Neuronal stem cell (in vitro differentiated cells): ENCODE data around the gene LRRC10.
"Not testable (repeated sequence)": the region's sequence is repeated elsewhere in the genome, so short reads cannot be mapped to it uniquely, and the experiment has no call there.

Experiments used
- DNase-seq: peaks from one replicate; pipeline ENCODE4 v3.0.0-alpha.2; 2013; ENCODE audit warnings: low spot score
- H2AFZ ChIP-seq: one replicate; pipeline ENCODE4 v1.6.1; 2013; ENCODE audit warnings: mild to moderate bottlenecking, low read length, inconsistent platforms
- H2AK5ac ChIP-seq: 2 replicates; pipeline ENCODE4 v1.6.1; 2013; ENCODE audit warnings: low read depth, mild to moderate bottlenecking, inconsistent platforms, low read length, moderate library complexity, mixed read lengths
- H2BK120ac ChIP-seq: 2 replicates; pipeline ENCODE4 v1.6.1; 2013; ENCODE audit warnings: low read depth, mild to moderate bottlenecking, inconsistent platforms, low read length, moderate library complexity, mixed read lengths
- H2BK12ac ChIP-seq: one replicate; pipeline ENCODE4 v1.6.1; 2013; ENCODE audit warnings: low read length, inconsistent platforms
- H2BK15ac ChIP-seq: 2 replicates; pipeline ENCODE4 v1.6.1; 2013; ENCODE audit warnings: mild to moderate bottlenecking, low read length, inconsistent platforms, mixed read lengths
- H2BK5ac ChIP-seq: one replicate; pipeline ENCODE4 v1.6.1; 2013; ENCODE audit warnings: inconsistent platforms, mild to moderate bottlenecking, low read length, moderate library complexity
- H3K14ac ChIP-seq: one replicate; pipeline ENCODE4 v1.6.1; 2013; ENCODE audit warnings: low read length, inconsistent platforms
- H3K18ac ChIP-seq: 2 replicates; pipeline ENCODE4 v1.6.1; 2013; ENCODE audit warnings: low read length, inconsistent platforms
- H3K23ac ChIP-seq: 2 replicates; pipeline ENCODE4 v1.6.1; 2013; ENCODE audit warnings: low read depth, mild to moderate bottlenecking, mixed read lengths, low read length, inconsistent platforms; ENCODE audit not compliant: poor library complexity
- H3K27ac ChIP-seq: replicated peaks from 3 replicates; pipeline ENCODE4 v1.5.1; 2013; ENCODE audit warnings: low read length, inconsistent platforms
- H3K27me3 ChIP-seq, 3 experiments: 2 replicates each; pipeline ENCODE4 v1.6.1; 2013; ENCODE audit warnings: low read length in 3 of 3, mild to moderate bottlenecking in 2 of 3, inconsistent platforms in 1 of 3, low read depth in 1 of 3, mixed read lengths in 1 of 3, moderate library complexity in 1 of 3; ENCODE audit not compliant: control insufficient read depth in 3 of 3, insufficient read depth in 3 of 3
- H3K36me3 ChIP-seq, 2 donors: replicated peaks in 1 of 2; 2 replicates each; pipeline ENCODE4 v1.6.1; 2013; ENCODE audit warnings: low read length in 2 of 2; ENCODE audit not compliant: control insufficient read depth in 2 of 2, insufficient read depth in 2 of 2
- H3K4ac ChIP-seq: 2 replicates; pipeline ENCODE4 v1.6.1; 2013; ENCODE audit warnings: inconsistent platforms, mild to moderate bottlenecking, low read length, moderate library complexity
- H3K4me1 ChIP-seq, 2 donors: 1 replicate in 1 of 2; 2 replicates in 1 of 2; pipeline ENCODE4 v1.6.1; 2013; ENCODE audit warnings: low read length in 2 of 2, low read depth in 1 of 2; ENCODE audit not compliant: control insufficient read depth in 2 of 2, insufficient read depth in 1 of 2
- H3K4me2 ChIP-seq: one replicate; pipeline ENCODE4 v1.6.1; 2013; ENCODE audit warnings: mild to moderate bottlenecking, low read length, inconsistent platforms; ENCODE audit not compliant: insufficient read depth, poor library complexity, severe bottlenecking
- H3K4me3 ChIP-seq, 2 donors: 2 replicates each; pipeline ENCODE4 v1.5.1; 2013; ENCODE audit warnings: low read length in 2 of 2, mild to moderate bottlenecking in 2 of 2, inconsistent platforms in 1 of 2, moderate library complexity in 1 of 2
- H3K79me1 ChIP-seq: one replicate; pipeline ENCODE4 v1.6.1; 2013; ENCODE audit warnings: low read depth, mild to moderate bottlenecking, inconsistent platforms, low read length, moderate library complexity
- H3K9ac ChIP-seq: one replicate; pipeline ENCODE4 v1.6.1; 2013; ENCODE audit warnings: mild to moderate bottlenecking, low read depth, low read length, inconsistent platforms; ENCODE audit not compliant: poor library complexity
- H3K9me3 ChIP-seq, 2 donors: replicated peaks in 1 of 2; 2 replicates each; pipeline versions ENCODE3 to v1.6.1; 2013; ENCODE audit warnings: low read length in 2 of 2, mild to moderate bottlenecking in 2 of 2, inconsistent platforms in 1 of 2, low read depth in 1 of 2, mixed read lengths in 1 of 2, moderate library complexity in 1 of 2; ENCODE audit not compliant: control insufficient read depth in 2 of 2, insufficient read depth in 1 of 2
- H4K8ac ChIP-seq: one replicate; pipeline ENCODE4 v1.6.1; 2013; ENCODE audit warnings: low read depth, mild to moderate bottlenecking, inconsistent platforms, low read length, moderate library complexity
- H4K91ac ChIP-seq: one replicate; pipeline ENCODE4 v1.6.1; 2013; ENCODE audit warnings: low read length, low read depth, mild to moderate bottlenecking, inconsistent platforms; ENCODE audit not compliant: poor library complexity
- WGBS, 2 donors: extraction: QIAGEN DNeasy Blood & Tissue Kit; methylation state at CpG; one replicate each; pipeline ENCODE4 v1.1.7; 2013; ENCODE audit warnings: missing lambda C conversion rate in 2 of 2, mixed read lengths in 1 of 2; ENCODE audit not compliant: insufficient read length in 2 of 2, insufficient replicate concordance in 1 of 2; ENCODE audit errors: extremely low coverage in 2 of 2; 5-methylcytosine and 5-hydroxymethylcytosine counted together

LRRC10 gene

GRCh38 chr12:69613351-69613750, 2.6 kb upstream of the LRRC10 start:
- peaks cover 0 to 8% (median 0%) of the 10 kb centered on the region in 3 experiments for H3K27me3 ChIP-seq
- no peak overlapping the region for H3K4me2 ChIP-seq
- no peak overlapping the region for H3K18ac ChIP-seq
- no peak overlapping the region for H2BK5ac ChIP-seq
- no peak overlapping the region for H4K8ac ChIP-seq
- peaks cover 0 to 2% of the 10 kb centered on the region in 2 donors for H3K9me3 ChIP-seq
- H2BK12ac ChIP-seq, result no peak overlapping the region
- H3K4me3 ChIP-seq, result no peak overlapping the region
- H4K91ac ChIP-seq, result no peak overlapping the region
- no peak overlapping the region for H3K14ac ChIP-seq
- H3K79me1 ChIP-seq, result no peaks in the 10 kb centered on the region
- no peak overlapping the region for H2AFZ ChIP-seq
- no peak overlapping the region for H2AK5ac ChIP-seq
- no peak overlapping the region for H3K9ac ChIP-seq
- H2BK15ac ChIP-seq, result no peak overlapping the region
- no peak for DNase-seq
- no peak overlapping the region for H2BK120ac ChIP-seq
- H3K4me1 ChIP-seq, result no peaks in the 10 kb centered on the region
- H3K27ac ChIP-seq, result no peak overlapping the region
- no peaks in the 10 kb centered on the region for H3K36me3 ChIP-seq
- no peak overlapping the region for H3K23ac ChIP-seq
- no peak overlapping the region for H3K4ac ChIP-seq

DNA sequence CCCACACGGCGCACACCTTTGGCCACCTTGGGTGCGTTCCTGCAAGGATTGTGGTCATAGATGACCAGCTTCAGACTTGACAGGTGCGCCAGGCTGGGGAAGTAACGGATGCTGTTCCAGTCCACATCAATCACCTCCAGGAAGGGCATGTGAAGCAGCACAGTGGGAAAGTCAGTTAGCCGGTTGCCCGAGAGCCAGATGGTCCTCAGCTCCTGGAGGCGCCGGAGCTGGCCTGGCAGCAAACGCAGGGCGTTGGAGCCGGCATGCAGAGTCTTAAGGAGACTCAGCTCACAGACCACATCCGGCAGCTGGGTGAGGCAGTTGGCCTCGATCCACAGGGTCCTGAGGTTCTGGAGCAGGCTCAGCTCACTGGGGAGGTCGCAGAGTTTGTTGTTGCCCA, 581 bp downstream of the LRRC10 start:
- WGBS, 2 donors, result no CpG with 5 or more reads among the region's 15 CpGs
- Histone ChIP-seq H4K8ac (no peak overlapping the region), H3K4me3 (no peak overlapping the region), H4K91ac (no peak overlapping the region), H2BK15ac (no peak overlapping the region), H3K4ac (no peak overlapping the region), H2BK120ac (no peak overlapping the region), H3K27me3 (no peaks in the 10 kb centered on the region), H2BK5ac (no peak overlapping the region), H3K79me1 (no peaks in the 10 kb centered on the region), H3K9ac (no peak overlapping the region), H3K27ac (no peak overlapping the region), H3K23ac (no peak overlapping the region), H3K4me2 (no peak overlapping the region), H3K18ac (no peak overlapping the region), H2AK5ac (peak overlapping the region; percentile 33), H3K4me1 (no peaks in the 10 kb centered on the region), H3K9me3 (peaks cover 0 to 2% of the 10 kb centered on the region in 2 donors), H3K14ac (no peak overlapping the region), H3K36me3 (no peaks in the 10 kb centered on the region), H2BK12ac (no peak overlapping the region), H2AFZ (no peak overlapping the region)
- DNase-seq, result no peak

DNA sequence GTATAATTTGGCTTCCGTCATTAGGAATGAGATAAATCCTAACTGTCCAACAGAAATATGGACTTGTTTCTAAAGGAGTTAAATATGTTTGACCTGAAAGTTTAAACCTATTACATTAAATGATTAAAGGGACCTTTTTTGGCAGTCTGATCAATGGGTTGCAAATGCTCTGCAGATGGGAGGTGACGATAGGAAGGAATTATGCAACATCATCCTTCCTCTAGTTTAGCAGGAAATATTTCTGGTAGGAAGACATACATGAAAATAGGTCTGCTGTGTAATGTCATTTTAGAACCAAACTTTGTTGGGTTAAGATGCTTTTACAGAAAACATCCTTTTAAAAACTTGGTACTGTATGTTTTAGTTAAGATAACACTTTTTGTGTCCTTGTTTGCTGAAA, 2.6 kb downstream of the LRRC10 start:
- Histone ChIP-seq H3K23ac (no peak overlapping the region), H2BK120ac (no peak overlapping the region), H4K91ac (no peak overlapping the region), H3K4me2 (no peak overlapping the region), H3K4ac (no peak overlapping the region), H3K27me3 (no peaks in the 10 kb centered on the region), H3K27ac (no peak overlapping the region), H3K79me1 (no peaks in the 10 kb centered on the region), H2AFZ (no peak overlapping the region), H2AK5ac (no peak overlapping the region), H2BK5ac (no peak overlapping the region), H2BK12ac (no peak overlapping the region), H4K8ac (no peak overlapping the region), H3K4me1 (no peaks in the 10 kb centered on the region), H2BK15ac (no peak overlapping the region), H3K18ac (no peak overlapping the region), H3K36me3 (peaks cover 1 to 5% of the 10 kb centered on the region in 2 donors), H3K4me3 (no peak overlapping the region), H3K9me3 (peaks cover 0 to under 1% of the 10 kb centered on the region in 2 donors), H3K9ac (no peak overlapping the region), H3K14ac (no peak overlapping the region)
- no CpG with 5 or more reads among the region's 2 CpGs for WGBS, 2 donors
- no peak for DNase-seq

DNA sequence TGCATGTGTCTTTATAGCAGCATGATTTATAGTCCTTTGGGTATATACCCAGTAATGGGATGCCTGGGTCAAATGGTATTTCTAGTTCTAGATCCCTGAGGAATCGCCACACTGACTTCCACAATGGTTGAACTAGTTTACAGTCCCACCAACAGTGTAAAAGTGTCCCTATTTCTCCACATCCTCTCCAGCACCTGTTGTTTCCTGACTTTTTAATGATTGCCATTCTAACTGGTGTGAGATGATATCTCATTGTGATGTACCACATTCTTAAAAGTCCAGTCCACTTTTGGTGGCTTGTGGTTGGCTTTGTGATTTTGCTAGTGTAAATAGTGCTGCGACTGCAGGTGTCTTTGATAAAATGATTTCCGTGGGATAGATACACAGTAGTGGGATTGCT, 6.4 kb downstream of the LRRC10 start:
- not testable (repeated sequence) for H3K27ac ChIP-seq, H3K14ac ChIP-seq, DNase-seq, H3K9ac ChIP-seq, H2BK120ac ChIP-seq, H3K18ac ChIP-seq, H2BK5ac ChIP-seq, H3K23ac ChIP-seq, H3K4me1 ChIP-seq, H3K4me2 ChIP-seq, H3K9me3 ChIP-seq, H4K91ac ChIP-seq, H4K8ac ChIP-seq, H3K4me3 ChIP-seq, H2BK12ac ChIP-seq, H2AFZ ChIP-seq, H3K79me1 ChIP-seq, H3K27me3 ChIP-seq, H2BK15ac ChIP-seq, H3K4ac ChIP-seq, H2AK5ac ChIP-seq
- peaks cover 18 to 43% of the 10 kb centered on the region in 2 donors for H3K36me3 ChIP-seq
- WGBS, 2 donors, result no CpG with 5 or more reads among the region's 3 CpGs
